Glomerular endothelial cell (primary cell): ENCODE results near the gene LRBA. TPM values are rescaled to one million over a fixed set of nuclear protein-coding genes. Genes with fewer than 3 reads are reported as not detected.
A peak's percentile ranks its signal among the peaks of the same experiment; 100 is the strongest.

Source experiments
- DNase-seq: peaks from one replicate; pipeline ENCODE4 v3.0.0-alpha.2; 2011; ENCODE audit warnings: low read depth, low spot score; ENCODE audit errors: extremely low read depth
- total RNA-seq: library from RNA; depleted of rRNA; stranded (reverse); fragments of >200 nt; gene quantifications from 2 replicates; pipeline ENCODE4 v1.2.3, GENCODE V29; 2015

LRBA gene
- total RNA-seq, 1 donor from 2014 or later = 23.7 TPM

GRCh38 chr4:150354214-150354796 lies 660.8 kb downstream of the LRBA start:
- no peak for DNase-seq

GRCh38 chr4:150348079-150348478 lies 667.0 kb downstream of the LRBA start:
- peak; percentile 61 for DNase-seq

- DNase-seq = no peak
Measured at GRCh38 chr4:150345207-150345744, 669.8 kb downstream of the LRBA start.

- no peak for DNase-seq
Measured at GRCh38 chr4:150343796-150344195, 671.3 kb downstream of the LRBA start.

GRCh38 chr4:150342945-150343344 lies 672.1 kb downstream of the LRBA start:
- DNase-seq = no peak

- no peak for DNase-seq
Measured at GRCh38 chr4:150337734-150338133, 677.4 kb downstream of the LRBA start.

- DNase-seq = no peak
Measured at GRCh38 chr4:150336676-150337412, 678.2 kb downstream of the LRBA start.

- no peak for DNase-seq
Measured at GRCh38 chr4:150332961-150333360, 682.1 kb downstream of the LRBA start.

GRCh38 chr4:150332086-150332485 lies 683.0 kb downstream of the LRBA start:
- DNase-seq = no peak

GRCh38 chr4:150329373-150329772 lies 685.7 kb downstream of the LRBA start:
- DNase-seq = no peak

- DNase-seq = no peak
Measured at GRCh38 chr4:150328496-150328895, 686.6 kb downstream of the LRBA start.

GRCh38 chr4:150327262-150327780 lies 687.8 kb downstream of the LRBA start:
- no peak for DNase-seq

- DNase-seq = no peak
Measured at GRCh38 chr4:150325872-150326271, 689.2 kb downstream of the LRBA start.

GRCh38 chr4:150323406-150324325 lies 691.4 kb downstream of the LRBA start:
- no peak for DNase-seq

- no peak for DNase-seq
Measured at GRCh38 chr4:150322646-150323045, 692.4 kb downstream of the LRBA start.

- DNase-seq = no peak
Measured at GRCh38 chr4:150321113-150321512, 694.0 kb downstream of the LRBA start.

GRCh38 chr4:150318971-150319370 lies 696.1 kb downstream of the LRBA start:
- DNase-seq = no peak

GRCh38 chr4:150318527-150318926 lies 696.6 kb downstream of the LRBA start:
- DNase-seq = no peak

- no peak for DNase-seq
Measured at GRCh38 chr4:150316332-150317205, 698.5 kb downstream of the LRBA start.

GRCh38 chr4:150315691-150316090 lies 699.4 kb downstream of the LRBA start:
- no peak for DNase-seq
